Karpas-422 (cell line): Measurements from ENCODE around the gene PTGFRN. TPM values are rescaled to one million over a fixed set of nuclear protein-coding genes. Genes with fewer than 3 reads are reported as not detected.

Experiments
- DNase-seq: peaks from one replicate; pipeline ENCODE4 v3.0.0-alpha.2; 2015
- H2AFZ ChIP-seq: fragments of 200-600 bp; sonication (generic); 2 replicates; pipeline ENCODE4 v1.6.1; 2014; ENCODE audit warnings: antibody characterized with exemption, low read length, mixed read lengths
- H3K27ac ChIP-seq: fragments of 200-600 bp; sonication (generic); 2 replicates; pipeline ENCODE4 v1.5.1; 2014; ENCODE audit warnings: mild to moderate bottlenecking, low read length, moderate library complexity
- H3K27me3 ChIP-seq: fragments of 200-600 bp; sonication (generic); 2 replicates; pipeline ENCODE4 v1.6.1; 2014; ENCODE audit warnings: low read length, mixed read lengths
- H3K36me3 ChIP-seq: fragments of 200-600 bp; sonication (generic); 2 replicates; pipeline ENCODE4 v1.6.1; 2014; ENCODE audit warnings: low read length, mixed read lengths; ENCODE audit not compliant: insufficient read depth
- H3K4me1 ChIP-seq: fragments of 200-600 bp; sonication (generic); 2 replicates; pipeline ENCODE4 v1.6.1; 2014; ENCODE audit warnings: mild to moderate bottlenecking, low read length, mixed read lengths
- H3K4me2 ChIP-seq: fragments of 200-600 bp; sonication (generic); 2 replicates; pipeline ENCODE4 v1.6.1; 2014; ENCODE audit warnings: low read length, low read depth, mild to moderate bottlenecking; ENCODE audit not compliant: poor library complexity, severe bottlenecking
- H3K4me3 ChIP-seq: fragments of 200-600 bp; sonication (generic); 2 replicates; pipeline ENCODE4 v1.5.1; 2014; ENCODE audit warnings: mild to moderate bottlenecking, antibody characterized with exemption, low read length, mixed read lengths
- H3K79me2 ChIP-seq: fragments of 200-600 bp; sonication (generic); 2 replicates; pipeline ENCODE4 v1.6.1; 2014; ENCODE audit warnings: mild to moderate bottlenecking, low read length, mixed read lengths
- H3K9ac ChIP-seq: fragments of 200-600 bp; sonication (generic); 2 replicates; pipeline ENCODE4 v1.6.0; 2014; ENCODE audit warnings: low read length
- H3K9me2 ChIP-seq: fragments of 200-600 bp; sonication (generic), shearing (Covaris generic); replicated peaks from 2 replicates; pipeline ENCODE4 v1.6.0; 2014; ENCODE audit warnings: mild to moderate bottlenecking, low read length, moderate library complexity; ENCODE audit not compliant: insufficient read depth
- H3K9me3 ChIP-seq: fragments of 300-700, 200-600 bp; sonication (generic); 2 replicates; pipeline ENCODE4 v1.6.1; 2014; ENCODE audit warnings: low read length, mixed read lengths
- H4K20me1 ChIP-seq: fragments of 200-600 bp; sonication (generic); 2 replicates; pipeline ENCODE4 v1.6.1; 2014; ENCODE audit warnings: mild to moderate bottlenecking, antibody characterized with exemption, low read length, low read depth; ENCODE audit not compliant: insufficient read depth
- total RNA-seq: library from RNA; depleted of rRNA; stranded (reverse); fragments of >200 nt; shearing (Covaris generic); gene quantifications from 2 replicates; pipeline ENCODE4 v1.2.3, GENCODE V29; 2014; ENCODE audit warnings: low replicate concordance

PTGFRN gene
- total RNA-seq, 1 experiment from 2014 or later, result not detected

GRCh38 chr1:116908820-116909511, 750 bp upstream of the PTGFRN start:
- Histone ChIP-seq H3K36me3 (no peaks in the 10 kb centered on the region), H3K4me2 (no peak overlapping the region), H3K9ac (no peak overlapping the region), H3K9me3 (no peaks in the 10 kb centered on the region), H3K4me3 (no peak overlapping the region), H2AFZ (no peak overlapping the region), H3K79me2 (no peaks in the 10 kb centered on the region), H4K20me1 (no peaks in the 10 kb centered on the region), H3K27ac (no peak overlapping the region), H3K27me3 (no peaks in the 10 kb centered on the region), H3K4me1 (no peaks in the 10 kb centered on the region), H3K9me2 (no peaks in the 10 kb centered on the region)
- no peak for DNase-seq

- Histone ChIP-seq H2AFZ (no peak overlapping the region), H4K20me1 (no peaks in the 10 kb centered on the region), H3K4me1 (no peaks in the 10 kb centered on the region), H3K79me2 (no peaks in the 10 kb centered on the region), H3K27me3 (no peaks in the 10 kb centered on the region), H3K9me3 (no peaks in the 10 kb centered on the region), H3K9me2 (no peaks in the 10 kb centered on the region), H3K4me2 (no peak overlapping the region), H3K27ac (no peak overlapping the region), H3K4me3 (no peak overlapping the region), H3K36me3 (no peaks in the 10 kb centered on the region), H3K9ac (no peak overlapping the region)
- no peak for DNase-seq
Measured at GRCh38 chr1:116910379-116911187, 867 bp downstream of the PTGFRN start.

GRCh38 chr1:116911188-116911553, 1.5 kb downstream of the PTGFRN start:
- no peaks in the 10 kb centered on the region for H3K27me3 ChIP-seq
- H3K4me3 ChIP-seq, result no peak overlapping the region
- H3K9ac ChIP-seq, result no peak overlapping the region
- H3K79me2 ChIP-seq, result no peaks in the 10 kb centered on the region
- DNase-seq, result no peak
- H2AFZ ChIP-seq, result no peak overlapping the region
- no peak overlapping the region for H3K4me2 ChIP-seq
- H3K36me3 ChIP-seq, result no peaks in the 10 kb centered on the region
- H3K4me1 ChIP-seq, result no peaks in the 10 kb centered on the region
- no peaks in the 10 kb centered on the region for H3K9me3 ChIP-seq
- H3K9me2 ChIP-seq, result no peaks in the 10 kb centered on the region
- H3K27ac ChIP-seq, result no peak overlapping the region
- H4K20me1 ChIP-seq, result no peaks in the 10 kb centered on the region

GRCh38 chr1:116911779-116912469, 2.2 kb downstream of the PTGFRN start:
- Histone ChIP-seq H3K27ac (no peak overlapping the region), H3K27me3 (no peaks in the 10 kb centered on the region), H3K9me2 (no peaks in the 10 kb centered on the region), H3K36me3 (no peaks in the 10 kb centered on the region), H4K20me1 (no peaks in the 10 kb centered on the region), H3K9me3 (no peaks in the 10 kb centered on the region), H3K4me3 (no peak overlapping the region), H3K4me1 (no peaks in the 10 kb centered on the region), H3K79me2 (no peaks in the 10 kb centered on the region), H3K4me2 (no peak overlapping the region), H3K9ac (no peak overlapping the region), H2AFZ (no peak overlapping the region)
- no peak for DNase-seq

GRCh38 chr1:116912846-116913245, 3.1 kb downstream of the PTGFRN start:
- Histone ChIP-seq H3K9me2 (no peaks in the 10 kb centered on the region), H4K20me1 (no peaks in the 10 kb centered on the region), H3K4me3 (no peak overlapping the region), H3K9me3 (no peaks in the 10 kb centered on the region), H2AFZ (no peak overlapping the region), H3K27ac (no peak overlapping the region), H3K36me3 (no peaks in the 10 kb centered on the region), H3K4me1 (no peaks in the 10 kb centered on the region), H3K9ac (no peak overlapping the region), H3K4me2 (no peak overlapping the region), H3K27me3 (no peaks in the 10 kb centered on the region), H3K79me2 (no peaks in the 10 kb centered on the region)
- no peak for DNase-seq

GRCh38 chr1:116913941-116914340, 4.2 kb downstream of the PTGFRN start:
- H3K4me2 ChIP-seq, result no peak overlapping the region
- H3K79me2 ChIP-seq, result no peaks in the 10 kb centered on the region
- no peak for DNase-seq
- H3K36me3 ChIP-seq, result no peaks in the 10 kb centered on the region
- no peaks in the 10 kb centered on the region for H3K27me3 ChIP-seq
- H3K27ac ChIP-seq, result no peak overlapping the region
- H2AFZ ChIP-seq, result no peak overlapping the region
- H3K9ac ChIP-seq, result no peak overlapping the region
- H3K9me2 ChIP-seq, result no peaks in the 10 kb centered on the region
- H3K4me3 ChIP-seq, result no peak overlapping the region
- no peaks in the 10 kb centered on the region for H3K4me1 ChIP-seq
- H4K20me1 ChIP-seq, result no peaks in the 10 kb centered on the region
- H3K9me3 ChIP-seq, result no peaks in the 10 kb centered on the region

GRCh38 chr1:116914667-116915066, 5.0 kb downstream of the PTGFRN start:
- Histone ChIP-seq H3K9me2 (no peaks in the 10 kb centered on the region), H2AFZ (no peak overlapping the region), H3K27ac (no peak overlapping the region), H3K4me2 (no peak overlapping the region), H3K27me3 (no peaks in the 10 kb centered on the region), H3K9me3 (no peaks in the 10 kb centered on the region), H3K4me3 (no peak overlapping the region), H3K4me1 (no peaks in the 10 kb centered on the region), H3K36me3 (no peaks in the 10 kb centered on the region), H3K79me2 (no peaks in the 10 kb centered on the region), H4K20me1 (no peaks in the 10 kb centered on the region), H3K9ac (no peak overlapping the region)
- no peak for DNase-seq

GRCh38 chr1:116915086-116915661, 5.5 kb downstream of the PTGFRN start:
- Histone ChIP-seq H4K20me1 (no peaks in the 10 kb centered on the region), H2AFZ (no peak overlapping the region), H3K27ac (no peak overlapping the region), H3K79me2 (no peaks in the 10 kb centered on the region), H3K9me2 (no peaks in the 10 kb centered on the region), H3K9me3 (no peaks in the 10 kb centered on the region), H3K4me3 (no peak overlapping the region), H3K9ac (no peak overlapping the region), H3K27me3 (no peaks in the 10 kb centered on the region), H3K36me3 (no peaks in the 10 kb centered on the region), H3K4me2 (no peak overlapping the region), H3K4me1 (no peaks in the 10 kb centered on the region)
- no peak for DNase-seq
